Measurements from ENCODE around the gene RASSF8. TPM values are rescaled to one million over a fixed set of nuclear protein-coding genes. Genes with fewer than 3 reads are reported as not detected.

RASSF8 gene
- polyA plus RNA-seq, 1 experiment: 25.5 TPM

DNA sequence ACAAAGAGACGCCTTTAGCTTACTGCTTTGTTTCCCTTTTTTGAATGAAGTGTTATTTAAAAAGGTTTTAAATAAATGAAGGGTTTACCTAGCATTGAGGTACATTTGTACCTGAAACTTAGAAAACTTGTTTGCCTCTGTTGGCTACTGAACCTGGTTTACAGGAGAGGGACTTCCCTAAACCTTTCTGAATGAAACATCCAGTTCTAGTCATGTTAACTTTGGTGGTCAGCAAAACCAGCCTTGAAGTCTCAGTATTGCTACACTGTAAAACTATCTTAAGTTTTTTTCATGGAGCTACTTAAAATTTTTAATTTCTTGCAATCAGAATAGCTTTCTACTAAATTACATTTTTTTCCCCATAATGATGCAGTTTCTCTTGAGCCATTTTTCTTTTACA, 38.2 kb downstream of the RASSF8 start:
- no peak overlapping the region for H3K27ac ChIP-seq (ENCODE audit: low read depth, low read length)
- POLR2A ChIA-PET: no interaction called here
- H3K4me3 ChIP-seq (ENCODE audit: low read depth, low read length): no peak overlapping the region
- TF ChIP-seq, protein P1, sequence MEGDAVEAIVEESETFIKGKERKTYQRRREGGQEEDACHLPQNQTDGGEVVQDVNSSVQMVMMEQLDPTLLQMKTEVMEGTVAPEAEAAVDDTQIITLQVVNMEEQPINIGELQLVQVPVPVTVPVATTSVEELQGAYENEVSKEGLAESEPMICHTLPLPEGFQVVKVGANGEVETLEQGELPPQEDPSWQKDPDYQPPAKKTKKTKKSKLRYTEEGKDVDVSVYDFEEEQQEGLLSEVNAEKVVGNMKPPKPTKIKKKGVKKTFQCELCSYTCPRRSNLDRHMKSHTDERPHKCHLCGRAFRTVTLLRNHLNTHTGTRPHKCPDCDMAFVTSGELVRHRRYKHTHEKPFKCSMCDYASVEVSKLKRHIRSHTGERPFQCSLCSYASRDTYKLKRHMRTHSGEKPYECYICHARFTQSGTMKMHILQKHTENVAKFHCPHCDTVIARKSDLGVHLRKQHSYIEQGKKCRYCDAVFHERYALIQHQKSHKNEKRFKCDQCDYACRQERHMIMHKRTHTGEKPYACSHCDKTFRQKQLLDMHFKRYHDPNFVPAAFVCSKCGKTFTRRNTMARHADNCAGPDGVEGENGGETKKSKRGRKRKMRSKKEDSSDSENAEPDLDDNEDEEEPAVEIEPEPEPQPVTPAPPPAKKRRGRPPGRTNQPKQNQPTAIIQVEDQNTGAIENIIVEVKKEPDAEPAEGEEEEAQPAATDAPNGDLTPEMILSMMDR (IDR thresholded peaks at IDR 0.05; ENCODE audit: low read depth, low read length): no peak
- no peak for DNase-seq (ENCODE audit: low read depth, low spot score)
- H3K9me3 ChIP-seq (ENCODE audit: control insufficient read depth, insufficient read depth, low read length): no peaks in the 10 kb centered on the region
- no peaks in the 10 kb centered on the region for H3K27me3 ChIP-seq (ENCODE audit: control insufficient read depth, insufficient read depth, low read length)
- CTCF ChIA-PET: interaction anchor here (1.2 kb wide), 1 partner anchor 560 kb away, joined by 3 read pairs; no protein-coding TSS in a partner anchor

DNA sequence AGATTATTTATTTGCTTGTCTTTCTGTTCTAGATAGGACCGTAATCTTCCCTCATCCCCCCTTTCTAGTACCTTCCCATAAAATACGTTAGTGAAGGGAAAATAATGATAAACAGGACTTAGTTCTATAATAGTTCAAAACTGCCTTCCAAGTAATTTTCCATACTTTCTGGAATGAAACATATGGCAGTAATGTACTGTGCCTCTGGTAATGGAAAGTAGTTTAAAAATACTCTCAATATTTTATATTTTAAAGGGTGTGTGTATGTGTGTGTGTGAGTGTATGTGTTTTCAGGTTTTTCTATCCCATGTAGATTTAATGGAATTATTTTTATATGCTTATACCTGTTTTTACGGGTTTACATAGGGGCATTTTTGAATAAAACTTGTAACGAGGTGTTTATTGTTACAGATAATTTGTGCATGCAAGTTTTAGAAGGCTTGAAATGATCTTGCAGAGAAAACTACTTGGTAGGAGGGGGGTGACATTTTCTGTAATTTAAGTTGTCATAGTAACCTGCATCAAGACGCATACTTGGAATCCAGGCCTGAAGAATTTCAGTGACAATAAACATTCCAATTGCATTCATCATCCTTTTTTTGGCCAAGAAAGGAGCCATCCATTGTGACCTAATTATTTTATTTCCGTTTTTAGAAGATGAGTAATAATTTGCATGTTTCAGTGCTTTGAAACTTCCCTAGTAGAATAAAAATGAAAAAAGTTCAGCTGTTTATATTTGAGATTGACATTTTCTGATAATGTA, 38.9 kb downstream of the RASSF8 start:
- ChIA-PET POLR2A (no interaction called here), CTCF (interaction anchor here (1.2 to 1.4 kb wide), 2 partner anchors 561 kb away, joined by 3 to 5 read pairs; no protein-coding TSS in a partner anchor)
- H3K27ac ChIP-seq (ENCODE audit: low read depth, low read length): no peak overlapping the region
- TF ChIP-seq, protein P1 (IDR thresholded peaks at IDR 0.05; ENCODE audit: low read depth, low read length): no peak
- H3K9me3 ChIP-seq (ENCODE audit: control insufficient read depth, insufficient read depth, low read length): peaks cover 3% of the 10 kb centered on the region
- H3K4me3 ChIP-seq (ENCODE audit: low read depth, low read length): no peak overlapping the region
- DNase-seq (ENCODE audit: low read depth, low spot score): peak; percentile 53
- H3K27me3 ChIP-seq (ENCODE audit: control insufficient read depth, insufficient read depth, low read length): no peaks in the 10 kb centered on the region

DNA sequence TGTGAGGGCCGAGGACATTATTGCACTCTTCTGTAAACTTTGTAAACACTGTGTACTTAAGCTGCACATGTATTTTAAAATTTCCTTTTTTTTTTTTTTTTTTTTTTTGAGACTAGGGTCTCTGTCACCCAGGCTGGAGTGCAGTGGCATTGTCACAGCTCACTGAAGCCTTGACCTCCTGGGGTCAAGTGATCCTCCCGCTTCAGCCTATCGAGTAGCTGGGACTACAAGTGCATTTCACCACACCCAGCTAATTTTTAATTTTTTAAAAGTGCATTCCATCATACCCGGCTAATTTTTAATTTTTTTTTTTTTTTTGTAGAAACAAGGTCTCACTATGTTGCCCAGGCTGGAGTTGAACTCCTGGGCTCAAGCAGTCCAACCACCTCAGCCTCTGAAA, 42.4 kb downstream of the RASSF8 start:
- CTCF ChIA-PET: interaction anchor here (0.7 kb wide), 1 partner anchor 91 kb away, joined by 4 read pairs; no protein-coding TSS in a partner anchor

DNA sequence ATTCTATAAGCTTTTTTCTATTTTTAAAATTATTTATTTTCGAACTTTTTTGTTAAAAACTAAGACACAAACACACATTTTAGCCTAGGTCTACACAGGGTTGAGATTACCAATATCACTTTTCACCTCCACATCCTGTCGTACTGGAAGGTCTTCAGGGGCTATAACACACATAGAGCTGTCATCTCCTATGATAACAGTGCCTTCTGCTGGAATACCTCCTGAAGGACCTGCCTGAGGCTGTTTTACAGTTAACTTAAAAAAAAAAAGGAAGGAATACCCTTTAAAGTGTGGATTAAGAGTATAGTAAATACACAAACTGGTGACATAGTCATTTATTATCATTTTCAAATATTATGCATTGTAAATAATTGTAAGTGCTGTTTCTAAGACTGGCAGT, 43.0 kb downstream of the RASSF8 start:
- POLR2A ChIA-PET: no interaction called here
- H3K27me3 ChIP-seq (ENCODE audit: control insufficient read depth, insufficient read depth, low read length): no peaks in the 10 kb centered on the region
- CTCF ChIA-PET: no interaction called here
- no peak for DNase-seq (ENCODE audit: low read depth, low spot score)
- TF ChIP-seq, protein P1 (IDR thresholded peaks at IDR 0.05; ENCODE audit: low read depth, low read length): no peak
- H3K4me3 ChIP-seq (ENCODE audit: low read depth, low read length): no peak overlapping the region
- H3K9me3 ChIP-seq (ENCODE audit: control insufficient read depth, insufficient read depth, low read length): peaks cover 6% of the 10 kb centered on the region
- no peak overlapping the region for H3K27ac ChIP-seq (ENCODE audit: low read depth, low read length)

More for the DNA sequence above, 42.4 kb downstream of the RASSF8 start:
- no peak overlapping the region for H3K4me3 ChIP-seq (ENCODE audit: low read depth, low read length)
- no peak for DNase-seq (ENCODE audit: low read depth, low spot score)
- H3K27me3 ChIP-seq (ENCODE audit: control insufficient read depth, insufficient read depth, low read length): no peaks in the 10 kb centered on the region
- TF ChIP-seq, protein P1 (IDR thresholded peaks at IDR 0.05; ENCODE audit: low read depth, low read length): no peak
- H3K9me3 ChIP-seq (ENCODE audit: control insufficient read depth, insufficient read depth, low read length): peaks cover 6% of the 10 kb centered on the region
- POLR2A ChIA-PET: no interaction called here
- no peak overlapping the region for H3K27ac ChIP-seq (ENCODE audit: low read depth, low read length)

DNA sequence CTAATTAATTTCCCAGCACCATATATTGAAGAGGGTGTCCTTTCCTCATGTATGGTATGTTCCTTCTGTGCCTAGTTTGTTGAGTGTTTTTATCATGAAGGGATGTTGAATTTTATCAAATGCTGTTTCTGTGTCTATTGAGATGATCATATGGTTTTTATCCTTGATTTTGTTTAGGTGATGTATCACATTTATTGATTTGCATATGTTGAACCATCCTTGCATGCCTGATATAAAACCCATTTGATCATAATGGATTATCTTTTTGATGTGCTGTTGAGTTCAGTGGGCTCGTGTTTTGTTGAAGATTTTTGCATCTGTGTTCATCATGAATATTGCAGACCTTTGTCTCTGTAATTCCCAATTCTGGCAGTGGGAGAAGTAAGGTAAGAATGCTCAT, 44.6 kb downstream of the RASSF8 start:
- no peak overlapping the region for H3K27ac ChIP-seq (ENCODE audit: low read depth, low read length)
- POLR2A ChIA-PET: no interaction called here
- CTCF ChIA-PET: no interaction called here

More for the DNA sequence above, 44.6 kb downstream of the RASSF8 start:
- H3K4me3 ChIP-seq (ENCODE audit: low read depth, low read length): no peak overlapping the region
- H3K27me3 ChIP-seq (ENCODE audit: control insufficient read depth, insufficient read depth, low read length): no peaks in the 10 kb centered on the region
- no peak for DNase-seq (ENCODE audit: low read depth, low spot score)
- TF ChIP-seq, protein P1 (IDR thresholded peaks at IDR 0.05; ENCODE audit: low read depth, low read length): no peak
- H3K9me3 ChIP-seq (ENCODE audit: control insufficient read depth, insufficient read depth, low read length): peaks cover 6% of the 10 kb centered on the region

Measured in AG04450 (cell line).